B cell (primary cell): ENCODE data around the gene RER1. TPM values are rescaled to one million over a fixed set of nuclear protein-coding genes. Genes with fewer than 3 reads are reported as not detected.

ENCODE experiments used
- ATAC-seq: fragments of 200-7000 bp; cut with Tn5 transposase; one replicate; pipeline ENCODE4 v1.10.0; 2021; ENCODE audit warnings: low read depth, mild to moderate bottlenecking, moderate number of reproducible peaks, moderate library complexity
- CTCF ChIA-PET: fragments of 350-600 bp; sonication (Branson Sonifier 250); formaldehyde crosslinking; loops from one replicate; lab custom pipeline; 2021; ENCODE audit warnings: antibody characterized with exemption, inconsistent platforms; lab: Charles Lee
- POLR2A ChIA-PET: fragments of 350-600 bp; sonication (Branson Sonifier 250); formaldehyde crosslinking; loops from one replicate; lab custom pipeline; 2021; ENCODE audit warnings: antibody characterized with exemption; lab: Charles Lee
- DNase-seq: peaks from one replicate; pipeline ENCODE4 v3.0.0; 2013
- H2AFZ ChIP-seq: 2 replicates; pipeline ENCODE4 v1.6.1; 2012; ENCODE audit warnings: mild to moderate bottlenecking, low read depth, low read length; ENCODE audit not compliant: insufficient read depth, poor library complexity, severe bottlenecking
- H3K27ac ChIP-seq, 2 donors: 1 replicate in 1 of 2; 2 replicates in 1 of 2; pipeline ENCODE4 v1.5.1; 2012 to 2013; ENCODE audit warnings: low read length in 2 of 2, mild to moderate bottlenecking in 2 of 2, moderate library complexity in 1 of 2
- H3K27me3 ChIP-seq, 4 experiments: fragments of 200-600 bp in 1 of 4; sonication (generic) in 1 of 4; replicated peaks in 1 of 4; 1 replicate in 2 of 4; 2 replicates in 2 of 4; pipeline versions ENCODE4 v1.6.1 to v1.7.0; 2013 to 2016; ENCODE audit warnings: low read length in 3 of 4, mild to moderate bottlenecking in 2 of 4, mixed read lengths in 1 of 4, moderate library complexity in 1 of 4; ENCODE audit not compliant: insufficient read depth in 4 of 4, control insufficient read depth in 3 of 4; ENCODE audit errors: control extremely low read depth in 1 of 4
- H3K36me3 ChIP-seq, 2 experiments: replicated peaks in 1 of 2; 1 replicate in 1 of 2; 2 replicates in 1 of 2; pipeline versions ENCODE4 v1.6.1 to v1.7.1; 2013; ENCODE audit warnings: low read length in 1 of 2; ENCODE audit not compliant: insufficient read depth in 2 of 2, control insufficient read depth in 1 of 2; ENCODE audit errors: control extremely low read depth in 1 of 2, extremely low read depth in 1 of 2
- H3K4me1 ChIP-seq, 2 donors: fragments of 200-600 bp in 1 of 2; sonication (generic) in 1 of 2; 1 replicate in 1 of 2; 2 replicates in 1 of 2; pipeline versions ENCODE4 v1.5.1 to v1.6.1; 2013 to 2017; ENCODE audit warnings: low read length in 2 of 2; ENCODE audit not compliant: control insufficient read depth in 2 of 2, insufficient read depth in 2 of 2
- H3K4me2 ChIP-seq: replicated peaks from 2 replicates; pipeline ENCODE3; 2012; ENCODE audit warnings: mild to moderate bottlenecking, low read depth, low read length; ENCODE audit not compliant: poor library complexity, severe bottlenecking
- H3K4me3 ChIP-seq, 5 experiments: fragments of 200-600 bp in 1 of 5; sonication (generic) in 1 of 5; 1 replicate in 3 of 5; 2 replicates in 2 of 5; pipeline versions ENCODE4 v1.5.1 to v1.7.0; 2011 to 2016; ENCODE audit warnings: low read length in 4 of 5, mild to moderate bottlenecking in 4 of 5, low read depth in 2 of 5, control low read depth in 1 of 5, moderate library complexity in 1 of 5; ENCODE audit not compliant: insufficient read depth in 1 of 5; ENCODE audit errors: control extremely low read depth in 1 of 5, extremely low read depth in 1 of 5
- H3K79me2 ChIP-seq: fragments of 200-600 bp; sonication (generic); one replicate; pipeline ENCODE4 v1.6.0; 2016; ENCODE audit warnings: low read length; ENCODE audit not compliant: control insufficient read depth, insufficient read depth
- H3K9ac ChIP-seq: fragments of 200-600 bp; sonication (generic); 2 replicates; pipeline ENCODE4 v1.6.1; 2017; ENCODE audit warnings: mild to moderate bottlenecking, low read length, moderate library complexity
- H3K9me3 ChIP-seq, 3 donors: one replicate each; pipeline versions ENCODE4 v1.6.1 to v1.7.1; 2013; ENCODE audit warnings: low read length in 2 of 3; ENCODE audit not compliant: control insufficient read depth in 2 of 3, insufficient read depth in 1 of 3; ENCODE audit errors: control extremely low read depth in 1 of 3
- H4K20me1 ChIP-seq: 2 replicates; pipeline ENCODE4 v1.6.0; 2012; ENCODE audit warnings: mild to moderate bottlenecking, low read length; ENCODE audit not compliant: insufficient read depth, control insufficient read depth, poor library complexity, severe bottlenecking
- H3K27ac Mint-ChIP-seq: one replicate; pipeline ENCODE4 v1.8.0; 2021; ENCODE audit warnings: mixed read lengths
- H3K27me3 Mint-ChIP-seq: one replicate; pipeline ENCODE4 v1.8.0; 2021; ENCODE audit warnings: mixed read lengths
- H3K4me1 Mint-ChIP-seq: one replicate; pipeline ENCODE4 v1.8.0; 2021; ENCODE audit warnings: mixed read lengths
- H3K4me3 Mint-ChIP-seq: one replicate; pipeline ENCODE4 v1.8.0; 2021; ENCODE audit warnings: mixed read lengths
- H3K9me3 Mint-ChIP-seq: one replicate; pipeline ENCODE4 v1.8.0; 2022; ENCODE audit warnings: mixed read lengths; ENCODE audit not compliant: insufficient read depth
- CTCF ChIP-seq: fragments of 200-600 bp; IDR thresholded peaks from one replicate; pipeline ENCODE4 v1.8.0; 2022; ENCODE audit warnings: antibody characterized with exemption, mild to moderate bottlenecking
- EZH2 ChIP-seq: IDR thresholded peaks from 2 replicates; pipeline ENCODE4 v1.6.1; 2012; ENCODE audit warnings: borderline replicate concordance, low read depth, mild to moderate bottlenecking, moderate library complexity, low read length; ENCODE audit not compliant: insufficient read depth, poor library complexity, severe bottlenecking
- WGBS: methylation state at CpG from one replicate; pipeline ENCODE4 v1.1.5; 2013; ENCODE audit warnings: missing lambda C conversion rate; ENCODE audit not compliant: insufficient coverage; 5-methylcytosine and 5-hydroxymethylcytosine counted together
- intact Hi-C: fragments of 100-400 bp; cut with micrococcal nuclease; formaldehyde crosslinking; loops from one replicate; pipeline ENCODE4 v1.10.0; 2022
- polyA plus RNA-seq: library from polyadenylated mRNA; depleted of rRNA; stranded (reverse); fragments of >200 nt; gene quantifications from 2 replicates; pipeline ENCODE4 v1.2.3, GENCODE V29; 2012
- total RNA-seq, 2 donors: library from RNA; stranded (reverse); fragments of 120-200 nt in 1 of 2; gene quantifications; 1 replicate in 1 of 2; 2 replicates in 1 of 2; pipeline versions ENCODE4 v1.2.3 to v1.2.4, GENCODE V29; 2013 to 2022

The RER1 gene
- total and polyA plus RNA-seq, 2 donors (not counting 1 experiment from before 2014, with no cell fraction given) = 78.5 to 118 TPM

GRCh38 chr1:2378956-2379732 lies 12.5 kb upstream of the RER1 start:
- Mint-ChIP-seq H3K27ac (peak overlapping the region; percentile 81), H3K27me3 (no peaks in the 10 kb centered on the region), H3K4me1 (peaks cover 31% of the 10 kb centered on the region), H3K4me3 (peak overlapping the region; percentile 59), H3K9me3 (no peaks in the 10 kb centered on the region)
- Histone ChIP-seq H3K27ac (peak overlapping the region; percentile 18 to 57), H3K4me1 (peaks cover 33 to 49% of the 10 kb centered on the region in 2 donors), H3K9me3 (peaks cover 0 to 13% (median 2%) of the 10 kb centered on the region in 3 donors), H4K20me1 (no peaks in the 10 kb centered on the region), H3K4me2 (peak overlapping the region; percentile 47), H3K4me3 (no peak overlapping the region), H2AFZ (peak overlapping the region; percentile 35), H3K27me3 (no peaks in the 10 kb centered on the region), H3K79me2 (no peaks in the 10 kb centered on the region), H3K9ac (no peak overlapping the region), H3K36me3 (no peaks in the 10 kb centered on the region)
- ChIA-PET CTCF (interaction anchor here (1.2 to 12.5 kb wide), 5 partner anchors 13 to 185 kb away, joined by 3 to 295 read pairs (median 19); partner anchors contain the start of genes FAAP20, MORN1, RER1 and SKI), POLR2A (no interaction called here)
- ATAC-seq (no peak), DNase-seq (no peak)
- intact Hi-C loops = no loop called here
- 91% methylated on average over 6 of the region's 18 CpGs for WGBS
- no peak for TF ChIP-seq EZH2
- TF ChIP-seq CTCF = no peak
